ENCODE data around the gene OR6J1. TPM values are rescaled to one million over a fixed set of nuclear protein-coding genes. Genes with fewer than 3 reads are reported as not detected.

Gene OR6J1
- total and polyA plus RNA-seq, 9 of the 15 experiments (the other 6 are each of a cell fraction or from before 2014, with no cell fraction given): not detected

GRCh38 chr14:22689199-22689598 lies 45.0 kb upstream of the OR6J1 start:
- DNase-seq (ENCODE audit: extremely low read depth in 1 of 4, low spot score in 3 of 4) (peak in 1 of 4 experiments; percentile 24), FAIRE-seq (no peak), ATAC-seq (no peak; the same call in 2 of the 3 replicates)
- in situ Hi-C loops (cut with MboI): no loop called here
- H3K79me2 ChIP-seq (ENCODE audit: control insufficient read depth, insufficient read depth, low read length): no peaks in the 10 kb centered on the region
- no TSS peak for BruUV-seq (replicated peaks)
- POLR2A ChIA-PET: interaction anchor here (1.4 kb wide), 1 partner anchor 11 kb away, joined by 3 read pairs; no protein-coding TSS in a partner anchor
- peaks cover 0 to 6% of the 10 kb centered on the region in 2 experiments; a peak in 2 of 5 replicates for H3K4me1 ChIP-seq (replicated peaks in 1 of 2; ENCODE audit: control insufficient read depth in 2 of 2, insufficient read depth in 2 of 2, low read length in 2 of 2)
- intact Hi-C loops (cut with micrococcal nuclease): no loop called here
- H4K20me1 ChIP-seq (replicated peaks; ENCODE audit: control insufficient read depth, insufficient read depth, low read length): no peaks in the 10 kb centered on the region
- TF ChIP-seq, protein P1, sequence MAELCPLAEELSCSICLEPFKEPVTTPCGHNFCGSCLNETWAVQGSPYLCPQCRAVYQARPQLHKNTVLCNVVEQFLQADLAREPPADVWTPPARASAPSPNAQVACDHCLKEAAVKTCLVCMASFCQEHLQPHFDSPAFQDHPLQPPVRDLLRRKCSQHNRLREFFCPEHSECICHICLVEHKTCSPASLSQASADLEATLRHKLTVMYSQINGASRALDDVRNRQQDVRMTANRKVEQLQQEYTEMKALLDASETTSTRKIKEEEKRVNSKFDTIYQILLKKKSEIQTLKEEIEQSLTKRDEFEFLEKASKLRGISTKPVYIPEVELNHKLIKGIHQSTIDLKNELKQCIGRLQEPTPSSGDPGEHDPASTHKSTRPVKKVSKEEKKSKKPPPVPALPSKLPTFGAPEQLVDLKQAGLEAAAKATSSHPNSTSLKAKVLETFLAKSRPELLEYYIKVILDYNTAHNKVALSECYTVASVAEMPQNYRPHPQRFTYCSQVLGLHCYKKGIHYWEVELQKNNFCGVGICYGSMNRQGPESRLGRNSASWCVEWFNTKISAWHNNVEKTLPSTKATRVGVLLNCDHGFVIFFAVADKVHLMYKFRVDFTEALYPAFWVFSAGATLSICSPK (IDR thresholded peaks at IDR 0.05; ENCODE audit: borderline replicate concordance): no peak
- TF ChIP-seq ZNF12 (CRISPR knock-in tag; IDR thresholded peaks at IDR 0.05) (no peak), CBFB (CRISPR knock-in tag; IDR thresholded peaks at IDR 0.05) (no peak), RREB1 (CRISPR knock-in tag; IDR thresholded peaks at IDR 0.05) (no peak), FOSL1 (tag; conservative IDR thresholded peaks at IDR 0.05) (peak; percentile 55; the same call in 1 of the 2 replicates), JUN (IDR thresholded peaks at IDR 0.05; ENCODE audit: borderline replicate concordance, low read depth, low read length) (0 out of 2 replicates have a peak, but pooled peaks have one; percentile 5), JUN (CRISPR knock-in tag; IDR thresholded peaks at IDR 0.05; ENCODE audit: borderline replicate concordance) (no peak), ZNF347 (CRISPR knock-in tag; IDR thresholded peaks at IDR 0.05; ENCODE audit: low read depth) (no peak), ATF3 (IDR thresholded peaks at IDR 0.05) (peak; percentile 64), ATF3 (CRISPR knock-in tag; conservative IDR thresholded peaks at IDR 0.05) (no peak), NFYB (IDR thresholded peaks at IDR 0.05; ENCODE audit: extremely low read depth, insufficient read length) (no peak)
- no peaks in the 10 kb centered on the region for H3K9me1 ChIP-seq (ENCODE audit: control insufficient read depth, insufficient read depth, low read length)
- no peak overlapping the region for H3K27ac ChIP-seq (ENCODE audit: extremely low read depth, low read depth, low read length)
- WGBS (ENCODE audit: insufficient coverage, low coverage, missing lambda C conversion rate): 18% methylated on average over 1 of the region's 1 CpG
- H3K9ac ChIP-seq (ENCODE audit: insufficient read depth in 1 of 2, low read depth in 2 of 2, low read length in 2 of 2): no peak overlapping the region
- H3K4me3 ChIP-seq: no peak overlapping the region
- H3K9me3 ChIP-seq (replicated peaks; ENCODE audit: control insufficient read depth, insufficient read depth, low read depth, low read length): peaks cover 2% of the 10 kb centered on the region; the same call in 1 of the 2 replicates
- H3K27me3 ChIP-seq (ENCODE audit: control insufficient read depth in 2 of 2, insufficient read depth in 2 of 2, low read length in 2 of 2): no peaks in the 10 kb centered on the region
- no peak overlapping the region for H3K4me2 ChIP-seq (ENCODE audit: insufficient read depth, low read length)
- H3K36me3 ChIP-seq (ENCODE audit: control insufficient read depth, insufficient read depth, low read length): no peaks in the 10 kb centered on the region
- CTCF ChIA-PET (ENCODE audit: low intra/inter-chr PET ratio): no interaction called here
- no peak overlapping the region for H2AFZ ChIP-seq (ENCODE audit: low read depth, low read length)
